ENCODE results near the gene SEPTIN12. TPM values are rescaled to one million over a fixed set of nuclear protein-coding genes. Genes with fewer than 3 reads are reported as not detected.
A peak's percentile ranks its signal among the peaks of the same experiment; 100 is the strongest.

SEPTIN12 gene
- total RNA-seq, 5 donors from 2014 or later (not counting 1 experiment from before 2014, with no cell fraction given) = not detected

GRCh38 chr16:4800290-4801041 lies 12.3 kb upstream of the SEPTIN12 start:
- no peaks in the 10 kb centered on the region for H3K27me3 Mint-ChIP-seq
- peaks cover 3% of the 10 kb centered on the region for H3K36me3 Mint-ChIP-seq
- H3K4me1 Mint-ChIP-seq = peaks cover 7 to 21% (median 18%) of the 10 kb centered on the region in 3 donors
- H3K27ac Mint-ChIP-seq = peak overlapping the region; percentile 83 to 87
- ChIA-PET POLR2A (no interaction called here), CTCF (no interaction called here)
- peak overlapping the region; percentile 91 for H3K27ac ChIP-seq (ENCODE audit: low read length)
- no peaks in the 10 kb centered on the region for H3K27me3 ChIP-seq (replicated peaks in 1 of 2; ENCODE audit: control insufficient read depth in 2 of 2, extremely low read depth in 1 of 2, insufficient read depth in 2 of 2, low read length in 1 of 2)
- no peak for DNase-seq
- peaks cover 2 to 21% of the 10 kb centered on the region in 2 experiments for H3K4me1 ChIP-seq (ENCODE audit: control insufficient read depth in 1 of 2, extremely low read depth in 1 of 2, insufficient read depth in 2 of 2, low read length in 2 of 2)
- no peak for ATAC-seq (replicated peaks in 1 of 4)
- peaks cover 0 to 3% of the 10 kb centered on the region in 2 donors for H3K36me3 ChIP-seq (ENCODE audit: control insufficient read depth in 2 of 2, extremely low read depth in 1 of 2, insufficient read depth in 1 of 2, low read length in 1 of 2)
- no peak overlapping the region for H3K4me3 ChIP-seq (ENCODE audit: control insufficient read depth in 1 of 2, extremely low read depth in 1 of 2, low read length in 1 of 2)
- no peaks in the 10 kb centered on the region for H3K9me3 Mint-ChIP-seq
- no peaks in the 10 kb centered on the region for H3K9me3 ChIP-seq
- 82% methylated on average over 11 of the region's 17 CpGs for WGBS (ENCODE audit: insufficient coverage)
- peak overlapping the region; percentile 28 to 87 (median 62) for H3K4me3 Mint-ChIP-seq

- Mint-ChIP-seq H3K9me3 (no peaks in the 10 kb centered on the region), H3K27ac (peak overlapping the region in 1 of 2 donors; percentile 28), H3K27me3 (no peaks in the 10 kb centered on the region), H3K36me3 (no peaks in the 10 kb centered on the region), H3K4me1 (peaks cover 7 to 21% (median 18%) of the 10 kb centered on the region in 3 donors), H3K4me3 (peak overlapping the region in 1 of 3 donors; percentile 44)
- no peak for DNase-seq
- POLR2A ChIA-PET = no interaction called here
- Histone ChIP-seq H3K4me3 (ENCODE audit: control insufficient read depth in 1 of 2, extremely low read depth in 1 of 2, low read length in 1 of 2) (no peak overlapping the region), H3K27me3 (replicated peaks in 1 of 2; ENCODE audit: control insufficient read depth in 2 of 2, extremely low read depth in 1 of 2, insufficient read depth in 2 of 2, low read length in 1 of 2) (no peaks in the 10 kb centered on the region), H3K4me1 (ENCODE audit: control insufficient read depth in 1 of 2, extremely low read depth in 1 of 2, insufficient read depth in 2 of 2, low read length in 2 of 2) (peaks cover 2 to 21% of the 10 kb centered on the region in 2 experiments), H3K9me3 (no peaks in the 10 kb centered on the region), H3K36me3 (ENCODE audit: control insufficient read depth in 2 of 2, extremely low read depth in 1 of 2, insufficient read depth in 1 of 2, low read length in 1 of 2) (peaks cover 0 to 3% of the 10 kb centered on the region in 2 donors), H3K27ac (ENCODE audit: low read length) (no peak overlapping the region)
- ATAC-seq (replicated peaks in 1 of 4) = no peak
- CTCF ChIA-PET = no interaction called here
- WGBS (ENCODE audit: insufficient coverage) = 92% methylated on average over 17 of the region's 19 CpGs
Observed at GRCh38 chr16:4799171-4799855, 11.2 kb upstream of the SEPTIN12 start.

GRCh38 chr16:4798456-4798855 lies 10.3 kb upstream of the SEPTIN12 start:
- Mint-ChIP-seq H3K4me1 (peaks cover 7 to 19% (median 16%) of the 10 kb centered on the region in 3 donors), H3K9me3 (no peaks in the 10 kb centered on the region), H3K27me3 (no peaks in the 10 kb centered on the region), H3K4me3 (no peak overlapping the region), H3K36me3 (no peaks in the 10 kb centered on the region), H3K27ac (no peak overlapping the region)
- Histone ChIP-seq H3K27me3 (replicated peaks in 1 of 2; ENCODE audit: control insufficient read depth in 2 of 2, extremely low read depth in 1 of 2, insufficient read depth in 2 of 2, low read length in 1 of 2) (no peaks in the 10 kb centered on the region), H3K9me3 (no peaks in the 10 kb centered on the region), H3K27ac (ENCODE audit: low read length) (no peak overlapping the region), H3K36me3 (ENCODE audit: control insufficient read depth in 2 of 2, extremely low read depth in 1 of 2, insufficient read depth in 1 of 2, low read length in 1 of 2) (peaks cover 0 to 3% of the 10 kb centered on the region in 2 donors), H3K4me3 (ENCODE audit: control insufficient read depth in 1 of 2, extremely low read depth in 1 of 2, low read length in 1 of 2) (no peak overlapping the region), H3K4me1 (ENCODE audit: control insufficient read depth in 1 of 2, extremely low read depth in 1 of 2, insufficient read depth in 2 of 2, low read length in 2 of 2) (peaks cover 2 to 21% of the 10 kb centered on the region in 2 experiments)
- ChIA-PET CTCF (no interaction called here), POLR2A (no interaction called here)
- ATAC-seq (replicated peaks in 1 of 4) = no peak
- DNase-seq = no peak
- 96% methylated on average over 7 of the region's 16 CpGs for WGBS (ENCODE audit: insufficient coverage)

- Histone ChIP-seq H3K4me3 (ENCODE audit: control insufficient read depth in 1 of 2, extremely low read depth in 1 of 2, low read length in 1 of 2) (no peak overlapping the region), H3K9me3 (no peaks in the 10 kb centered on the region), H3K27ac (ENCODE audit: low read length) (no peak overlapping the region), H3K4me1 (ENCODE audit: control insufficient read depth in 1 of 2, extremely low read depth in 1 of 2, insufficient read depth in 2 of 2, low read length in 2 of 2) (peaks cover 2 to 18% of the 10 kb centered on the region in 2 experiments), H3K36me3 (ENCODE audit: control insufficient read depth in 2 of 2, extremely low read depth in 1 of 2, insufficient read depth in 1 of 2, low read length in 1 of 2) (peaks cover 0 to 3% of the 10 kb centered on the region in 2 donors), H3K27me3 (replicated peaks in 1 of 2; ENCODE audit: control insufficient read depth in 2 of 2, extremely low read depth in 1 of 2, insufficient read depth in 2 of 2, low read length in 1 of 2) (no peaks in the 10 kb centered on the region)
- Mint-ChIP-seq H3K27me3 (no peaks in the 10 kb centered on the region), H3K4me1 (peaks cover 7 to 12% (median 11%) of the 10 kb centered on the region in 3 donors), H3K36me3 (no peaks in the 10 kb centered on the region), H3K9me3 (no peaks in the 10 kb centered on the region), H3K4me3 (no peak overlapping the region), H3K27ac (no peak overlapping the region)
- ChIA-PET POLR2A (no interaction called here), CTCF (no interaction called here)
- WGBS (ENCODE audit: insufficient coverage) = 91% methylated on average over 15 of the region's 22 CpGs
- ATAC-seq (replicated peaks in 1 of 4) (no peak), DNase-seq (no peak)
Observed at GRCh38 chr16:4797805-4798252, 9.7 kb upstream of the SEPTIN12 start.

GRCh38 chr16:4796982-4797804 lies 9.0 kb upstream of the SEPTIN12 start:
- no peak overlapping the region for H3K4me3 ChIP-seq (ENCODE audit: control insufficient read depth in 1 of 2, extremely low read depth in 1 of 2, low read length in 1 of 2)
- ATAC-seq (replicated peaks in 1 of 4) = no peak
- H3K27me3 ChIP-seq (replicated peaks in 1 of 2; ENCODE audit: control insufficient read depth in 2 of 2, extremely low read depth in 1 of 2, insufficient read depth in 2 of 2, low read length in 1 of 2) = no peaks in the 10 kb centered on the region
- Mint-ChIP-seq H3K9me3 (no peaks in the 10 kb centered on the region), H3K27me3 (no peaks in the 10 kb centered on the region), H3K27ac (no peak overlapping the region), H3K4me1 (peaks cover 7 to 12% (median 11%) of the 10 kb centered on the region in 3 donors), H3K4me3 (no peak overlapping the region), H3K36me3 (no peaks in the 10 kb centered on the region)
- no peaks in the 10 kb centered on the region for H3K9me3 ChIP-seq
- WGBS (ENCODE audit: insufficient coverage) = 94% methylated on average over 11 of the region's 21 CpGs
- CTCF ChIA-PET = no interaction called here
- POLR2A ChIA-PET = no interaction called here
- no peak overlapping the region for H3K27ac ChIP-seq (ENCODE audit: low read length)
- peaks cover 2 to 18% of the 10 kb centered on the region in 2 experiments for H3K4me1 ChIP-seq (ENCODE audit: control insufficient read depth in 1 of 2, extremely low read depth in 1 of 2, insufficient read depth in 2 of 2, low read length in 2 of 2)
- no peak for DNase-seq
- H3K36me3 ChIP-seq (ENCODE audit: control insufficient read depth in 2 of 2, extremely low read depth in 1 of 2, insufficient read depth in 1 of 2, low read length in 1 of 2) = peaks cover 0 to 3% of the 10 kb centered on the region in 2 donors

All from T-cell (primary cell).